Hepatocyte (in vitro differentiated cells): Measurements from ENCODE around the gene TEAD3.

Experiments used
- EZH2 ChIP-seq: fragments of 200-600 bp; sonication (generic); IDR thresholded peaks from 2 replicates; pipeline ENCODE4 v1.6.1; 2016; ENCODE audit warnings: antibody characterized with exemption, mild to moderate bottlenecking, borderline replicate concordance
- EZH2phosphoT487 ChIP-seq: fragments of 200-600 bp; sonication (generic); IDR thresholded peaks from one replicate; pipeline ENCODE4 v1.6.1; 2018; ENCODE audit warnings: antibody characterized with exemption, mild to moderate bottlenecking, low read depth, moderate library complexity; ENCODE audit not compliant: unreplicated experiment, severe bottlenecking
- TF ChIP-seq, protein P1 (sequence below): fragments of 200-600 bp; sonication (generic); IDR thresholded peaks from 2 replicates; pipeline ENCODE4 v1.5.1; 2016; ENCODE audit warnings: antibody characterized with exemption, mild to moderate bottlenecking; ENCODE audit not compliant: poor library complexity

DNA sequence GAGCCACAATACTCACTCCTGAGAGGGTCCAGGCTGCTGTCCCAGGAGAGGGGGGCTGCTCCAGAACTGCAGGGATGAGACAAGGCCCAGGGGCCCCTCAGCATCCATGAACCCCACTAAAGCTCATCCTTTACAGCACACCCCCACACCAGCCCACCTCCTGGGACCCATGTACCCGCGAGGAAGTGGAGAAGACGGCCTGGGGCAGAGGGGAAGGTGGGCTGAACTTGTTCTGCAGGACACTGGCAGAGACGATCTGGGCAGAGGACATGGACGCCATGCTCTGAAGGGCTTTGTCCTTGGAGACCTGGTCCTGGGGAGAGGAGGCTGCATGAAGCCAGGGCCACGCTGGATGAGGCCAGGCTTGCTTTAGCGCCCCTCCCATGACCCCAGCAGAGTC is 18.6 kb downstream of the TEAD3 start:
- TF ChIP-seq, protein P1, sequence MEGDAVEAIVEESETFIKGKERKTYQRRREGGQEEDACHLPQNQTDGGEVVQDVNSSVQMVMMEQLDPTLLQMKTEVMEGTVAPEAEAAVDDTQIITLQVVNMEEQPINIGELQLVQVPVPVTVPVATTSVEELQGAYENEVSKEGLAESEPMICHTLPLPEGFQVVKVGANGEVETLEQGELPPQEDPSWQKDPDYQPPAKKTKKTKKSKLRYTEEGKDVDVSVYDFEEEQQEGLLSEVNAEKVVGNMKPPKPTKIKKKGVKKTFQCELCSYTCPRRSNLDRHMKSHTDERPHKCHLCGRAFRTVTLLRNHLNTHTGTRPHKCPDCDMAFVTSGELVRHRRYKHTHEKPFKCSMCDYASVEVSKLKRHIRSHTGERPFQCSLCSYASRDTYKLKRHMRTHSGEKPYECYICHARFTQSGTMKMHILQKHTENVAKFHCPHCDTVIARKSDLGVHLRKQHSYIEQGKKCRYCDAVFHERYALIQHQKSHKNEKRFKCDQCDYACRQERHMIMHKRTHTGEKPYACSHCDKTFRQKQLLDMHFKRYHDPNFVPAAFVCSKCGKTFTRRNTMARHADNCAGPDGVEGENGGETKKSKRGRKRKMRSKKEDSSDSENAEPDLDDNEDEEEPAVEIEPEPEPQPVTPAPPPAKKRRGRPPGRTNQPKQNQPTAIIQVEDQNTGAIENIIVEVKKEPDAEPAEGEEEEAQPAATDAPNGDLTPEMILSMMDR = no peak
- TF ChIP-seq EZH2phosphoT487 (no peak), EZH2 (no peak)
